ENCODE measurements around the gene DNM3.

The DNM3 gene

GRCh38 chr1:171802207-171802606 is 39.1 kb upstream of the DNM3 start:
- Histone ChIP-seq H3K4me1 (peaks cover 4% of the 10 kb centered on the region), H3K9me3 (no peaks in the 10 kb centered on the region), H3K4me3 (ENCODE audit: low read depth, low read length) (no peak overlapping the region), H3K27me3 (no peaks in the 10 kb centered on the region), H3K36me3 (peaks cover 6% of the 10 kb centered on the region; the same call in 1 of the 2 replicates)
- TF ChIP-seq CTCF (IDR thresholded peaks at IDR 0.05; ENCODE audit: low read depth, low read length) = no peak
- no peak for DNase-seq

- H3K36me3 ChIP-seq = peaks cover 4% of the 10 kb centered on the region; the same call in 1 of the 2 replicates
- DNase-seq = no peak
- no peak for TF ChIP-seq CTCF (IDR thresholded peaks at IDR 0.05; ENCODE audit: low read depth, low read length)
- H3K9me3 ChIP-seq = no peaks in the 10 kb centered on the region
- no peak overlapping the region for H3K4me3 ChIP-seq (ENCODE audit: low read depth, low read length)
- no peaks in the 10 kb centered on the region for H3K27me3 ChIP-seq
- H3K4me1 ChIP-seq = peaks cover 4% of the 10 kb centered on the region
Observed at GRCh38 chr1:171803045-171803444, 38.3 kb upstream of the DNM3 start.

GRCh38 chr1:171803461-171804022 is 37.8 kb upstream of the DNM3 start:
- H3K27me3 ChIP-seq = no peaks in the 10 kb centered on the region
- no peak overlapping the region for H3K4me3 ChIP-seq (ENCODE audit: low read depth, low read length)
- TF ChIP-seq CTCF (IDR thresholded peaks at IDR 0.05; ENCODE audit: low read depth, low read length) = no peak
- H3K36me3 ChIP-seq = peaks cover 4% of the 10 kb centered on the region; the same call in 1 of the 2 replicates
- DNase-seq = no peak
- H3K9me3 ChIP-seq = no peaks in the 10 kb centered on the region
- peaks cover 4% of the 10 kb centered on the region for H3K4me1 ChIP-seq

- no peak for TF ChIP-seq CTCF (IDR thresholded peaks at IDR 0.05; ENCODE audit: low read depth, low read length)
- no peak overlapping the region for H3K4me3 ChIP-seq (ENCODE audit: low read depth, low read length)
- no peaks in the 10 kb centered on the region for H3K36me3 ChIP-seq
- no peaks in the 10 kb centered on the region for H3K4me1 ChIP-seq
- no peak for DNase-seq
- H3K9me3 ChIP-seq = no peaks in the 10 kb centered on the region
- H3K27me3 ChIP-seq = no peaks in the 10 kb centered on the region
Observed at GRCh38 chr1:171805395-171806115, 35.7 kb upstream of the DNM3 start.

- no peaks in the 10 kb centered on the region for H3K4me1 ChIP-seq
Observed at GRCh38 chr1:171807556-171807955, 33.7 kb upstream of the DNM3 start.

More at GRCh38 chr1:171807556-171807955, 33.7 kb upstream of the DNM3 start:
- no peak overlapping the region for H3K4me3 ChIP-seq (ENCODE audit: low read depth, low read length)
- DNase-seq = no peak
- no peaks in the 10 kb centered on the region for H3K9me3 ChIP-seq
- TF ChIP-seq CTCF (IDR thresholded peaks at IDR 0.05; ENCODE audit: low read depth, low read length) = no peak
- H3K36me3 ChIP-seq = no peaks in the 10 kb centered on the region
- no peaks in the 10 kb centered on the region for H3K27me3 ChIP-seq

Measured in BE2C (cell line).